Measurements from ENCODE around the gene RABGAP1.

RABGAP1 gene

DNA sequence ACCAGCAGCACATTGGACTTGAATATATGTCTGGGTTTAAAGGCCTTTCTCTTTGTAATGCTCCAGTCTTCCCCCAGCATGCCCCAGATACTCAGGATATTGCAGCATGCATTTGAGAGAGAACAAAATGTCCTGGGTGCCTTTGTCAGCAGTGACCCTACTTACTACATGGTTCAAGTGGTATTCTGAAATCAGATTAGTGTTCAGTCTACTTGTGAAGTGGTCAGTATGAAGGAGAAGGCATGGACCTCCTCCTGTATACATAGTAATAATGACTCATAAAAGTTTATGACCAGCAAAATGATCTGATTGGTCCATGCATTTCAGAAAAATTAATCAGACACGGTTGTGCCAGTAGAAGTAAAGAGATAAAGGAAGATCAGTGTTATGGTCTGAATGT lies 118.0 kb downstream of the RABGAP1 start:
- no peak for DNase-seq (ENCODE audit: extremely low spot score)
- ChIA-PET POLR2A (no interaction called here), CTCF (no interaction called here)
- TF ChIP-seq, protein P1, sequence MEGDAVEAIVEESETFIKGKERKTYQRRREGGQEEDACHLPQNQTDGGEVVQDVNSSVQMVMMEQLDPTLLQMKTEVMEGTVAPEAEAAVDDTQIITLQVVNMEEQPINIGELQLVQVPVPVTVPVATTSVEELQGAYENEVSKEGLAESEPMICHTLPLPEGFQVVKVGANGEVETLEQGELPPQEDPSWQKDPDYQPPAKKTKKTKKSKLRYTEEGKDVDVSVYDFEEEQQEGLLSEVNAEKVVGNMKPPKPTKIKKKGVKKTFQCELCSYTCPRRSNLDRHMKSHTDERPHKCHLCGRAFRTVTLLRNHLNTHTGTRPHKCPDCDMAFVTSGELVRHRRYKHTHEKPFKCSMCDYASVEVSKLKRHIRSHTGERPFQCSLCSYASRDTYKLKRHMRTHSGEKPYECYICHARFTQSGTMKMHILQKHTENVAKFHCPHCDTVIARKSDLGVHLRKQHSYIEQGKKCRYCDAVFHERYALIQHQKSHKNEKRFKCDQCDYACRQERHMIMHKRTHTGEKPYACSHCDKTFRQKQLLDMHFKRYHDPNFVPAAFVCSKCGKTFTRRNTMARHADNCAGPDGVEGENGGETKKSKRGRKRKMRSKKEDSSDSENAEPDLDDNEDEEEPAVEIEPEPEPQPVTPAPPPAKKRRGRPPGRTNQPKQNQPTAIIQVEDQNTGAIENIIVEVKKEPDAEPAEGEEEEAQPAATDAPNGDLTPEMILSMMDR (IDR thresholded peaks at IDR 0.05; ENCODE audit: control extremely low read depth, extremely low read depth, low read depth, missing control alignments), result no peak

DNA sequence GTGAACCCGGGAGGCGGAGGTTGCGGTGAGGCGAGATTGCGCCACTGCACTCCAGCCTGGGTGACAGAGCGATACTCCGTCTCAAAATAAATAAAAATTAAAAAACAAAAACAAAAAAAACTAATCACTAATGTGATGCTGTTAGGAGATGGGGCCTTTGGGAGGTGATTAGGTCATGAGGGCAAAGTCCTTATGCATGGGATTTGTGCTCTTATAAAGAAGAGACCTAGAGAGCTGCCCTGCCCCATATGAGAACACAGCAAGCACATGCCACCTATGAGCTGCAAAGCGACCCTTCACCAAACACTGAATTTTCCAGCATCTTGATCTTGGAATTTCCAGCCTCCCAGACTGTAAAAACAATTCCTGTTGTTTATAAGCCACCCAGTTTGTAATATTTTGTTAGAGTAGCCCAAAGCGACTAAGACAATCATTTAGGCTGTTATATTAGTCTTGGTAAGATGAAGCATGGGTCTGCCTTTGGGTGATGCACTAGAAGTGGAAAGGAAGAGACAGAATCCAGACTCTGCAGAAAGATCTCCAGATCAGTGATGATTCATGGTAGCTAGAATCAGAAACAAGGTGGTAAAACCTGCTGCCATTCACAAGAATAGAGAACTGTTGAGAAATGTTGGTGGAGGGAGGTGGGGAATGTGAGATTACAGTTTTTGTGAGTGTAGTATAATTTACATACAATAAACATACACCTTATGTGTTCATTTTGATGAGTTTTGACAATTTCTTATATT lies 118.8 kb downstream of the RABGAP1 start:
- no peak for DNase-seq (ENCODE audit: extremely low spot score)
- CTCF ChIA-PET, result interaction anchor here (1.0 kb wide), 1 partner anchor 11 kb away, joined by 3 read pairs; no protein-coding TSS in a partner anchor
- TF ChIP-seq, protein P1 (IDR thresholded peaks at IDR 0.05; ENCODE audit: control extremely low read depth, extremely low read depth, low read depth, missing control alignments), result no peak
- POLR2A ChIA-PET, result no interaction called here

DNA sequence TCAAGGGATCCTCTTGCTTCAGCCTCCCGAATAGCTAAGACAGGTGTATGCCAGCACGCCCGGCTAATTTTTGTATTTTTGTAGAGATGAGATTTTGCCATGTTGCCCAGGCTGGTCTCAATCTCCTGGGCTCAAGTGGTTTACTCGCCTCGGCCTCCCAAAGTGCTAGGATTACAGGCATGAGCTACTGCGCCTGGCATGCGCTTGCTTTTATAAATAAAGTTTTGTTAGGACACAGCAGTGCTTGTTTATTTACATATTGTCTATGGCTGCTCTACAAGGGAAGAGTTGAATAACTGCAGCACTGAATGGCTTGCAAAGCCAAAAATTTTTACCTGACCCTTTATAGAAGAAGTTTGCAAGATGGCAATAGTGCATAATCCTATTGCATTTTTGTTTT lies 120.4 kb downstream of the RABGAP1 start:
- TF ChIP-seq, protein P1 (IDR thresholded peaks at IDR 0.05; ENCODE audit: control extremely low read depth, extremely low read depth, low read depth, missing control alignments), result no peak
- CTCF ChIA-PET, result interaction anchor here (1.3 kb wide), 1 partner anchor 172 kb away, joined by 3 read pairs; no protein-coding TSS in a partner anchor
- no peak for DNase-seq (ENCODE audit: extremely low spot score)
- POLR2A ChIA-PET, result no interaction called here

DNA sequence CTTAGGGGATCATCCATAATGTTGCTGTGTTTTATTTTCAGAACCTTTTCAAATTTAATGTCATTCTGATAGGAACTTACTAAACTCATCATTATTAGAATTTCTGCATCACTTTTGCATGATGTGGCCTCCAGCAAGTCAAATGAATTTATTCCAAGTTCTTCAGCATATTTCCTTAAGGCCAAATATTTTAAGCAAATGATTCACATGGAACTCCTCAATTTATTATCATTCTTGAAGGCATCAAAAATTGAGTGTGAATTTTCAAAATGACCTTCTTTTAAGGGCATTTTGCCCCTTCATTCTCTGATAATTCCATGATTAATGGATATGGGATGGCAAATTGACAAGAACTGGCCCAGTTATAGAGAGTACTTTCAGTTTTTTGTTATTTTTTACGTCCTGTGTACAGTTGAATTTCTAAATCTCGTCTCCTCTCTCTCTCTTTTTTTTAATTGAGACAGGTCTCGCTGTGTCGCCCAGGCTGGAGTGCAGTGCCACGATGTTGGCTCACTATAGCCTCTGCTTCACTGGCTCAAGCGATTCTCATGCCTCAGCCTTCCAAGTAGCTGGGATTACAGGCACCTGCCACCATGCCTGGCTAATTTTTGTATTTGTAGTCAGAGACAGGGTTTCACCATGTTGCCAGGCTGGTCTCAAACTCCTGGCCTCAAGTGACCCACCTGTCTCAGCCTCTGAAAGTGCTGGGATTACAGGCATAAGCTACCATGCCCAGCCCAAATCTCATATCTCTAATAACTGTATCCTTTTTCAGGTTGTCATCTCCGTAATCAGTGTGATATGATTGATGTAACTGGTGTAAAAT lies 121.7 kb downstream of the RABGAP1 start:
- no peak for DNase-seq (ENCODE audit: extremely low spot score)
- TF ChIP-seq, protein P1 (IDR thresholded peaks at IDR 0.05; ENCODE audit: control extremely low read depth, extremely low read depth, low read depth, missing control alignments), result no peak
- ChIA-PET POLR2A (no interaction called here), CTCF (interaction anchor here (1.1 to 1.9 kb wide), 3 partner anchors 9 to 22 kb away, joined by 3 to 5 read pairs (median 3); no protein-coding TSS in a partner anchor)

DNA sequence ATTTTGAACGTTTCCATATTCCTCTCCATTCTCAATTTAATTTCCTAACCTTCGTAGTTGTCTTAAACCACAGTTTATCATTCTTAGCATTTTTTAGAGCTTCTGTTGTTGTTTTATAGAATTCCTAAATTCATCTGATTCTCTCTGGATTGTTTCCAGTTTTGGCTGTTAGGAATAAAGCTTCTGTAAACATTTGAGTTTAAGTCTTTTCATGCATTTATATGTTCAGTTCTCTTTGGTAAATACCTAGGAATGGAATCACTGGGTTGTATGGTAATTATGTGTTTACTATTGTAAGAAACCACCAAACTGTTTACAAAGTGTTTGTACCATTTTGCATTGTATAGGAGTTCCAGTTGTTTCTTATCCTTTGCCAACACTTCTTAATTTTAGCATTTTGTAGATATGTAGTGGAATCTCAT lies 122.4 kb downstream of the RABGAP1 start:
- DNase-seq (ENCODE audit: extremely low spot score), result no peak
- TF ChIP-seq, protein P1 (IDR thresholded peaks at IDR 0.05; ENCODE audit: control extremely low read depth, extremely low read depth, low read depth, missing control alignments), result no peak
- ChIA-PET POLR2A (no interaction called here), CTCF (interaction anchor here (1.0 to 1.9 kb wide), 4 partner anchors 10 to 43 kb away, joined by 3 to 5 read pairs (median 4); no protein-coding TSS in a partner anchor)

DNA sequence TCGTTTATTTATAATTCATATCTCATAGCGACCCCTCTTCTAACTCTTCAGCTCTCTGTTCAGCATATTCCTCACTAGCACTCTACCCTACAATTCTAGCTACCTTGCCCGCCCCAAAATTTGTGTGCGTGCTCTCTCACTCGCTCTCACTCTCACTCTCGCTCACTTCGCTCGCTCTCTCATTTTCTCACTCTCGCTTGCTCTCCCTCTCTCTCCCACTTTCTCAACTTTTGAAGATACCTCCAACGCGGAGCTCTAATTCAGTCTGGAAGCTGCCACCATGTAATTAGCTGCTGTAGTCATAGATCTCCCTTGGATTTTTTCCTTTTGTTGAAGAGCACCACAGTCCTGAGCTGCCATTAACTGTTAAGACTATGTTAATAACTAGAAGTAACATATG lies 123.1 kb downstream of the RABGAP1 start:
- TF ChIP-seq, protein P1 (IDR thresholded peaks at IDR 0.05; ENCODE audit: control extremely low read depth, extremely low read depth, low read depth, missing control alignments), result no peak
- CTCF ChIA-PET, result interaction anchor here (1.0 to 1.9 kb wide), 6 partner anchors 10 to 154 kb away, joined by 3 to 6 read pairs (median 4); no protein-coding TSS in a partner anchor
- no peak for DNase-seq (ENCODE audit: extremely low spot score)
- POLR2A ChIA-PET, result no interaction called here
